HG03571 (cell line): Measurements from ENCODE around the gene FTCD.
"Not testable (repeated sequence)": the region's sequence is repeated elsewhere in the genome, so short reads cannot be mapped to it uniquely, and the experiment has no call there.

Experiments used
- ATAC-seq: cut with Tn5 transposase; IDR thresholded peaks from one replicate; pipeline ENCODE4 v1.9.1; 2021; ENCODE audit not compliant: unreplicated experiment

The FTCD gene

GRCh38 chr21:46113497-46114176 is 41.7 kb downstream of the FTCD start:
- ATAC-seq: no peak

DNA sequence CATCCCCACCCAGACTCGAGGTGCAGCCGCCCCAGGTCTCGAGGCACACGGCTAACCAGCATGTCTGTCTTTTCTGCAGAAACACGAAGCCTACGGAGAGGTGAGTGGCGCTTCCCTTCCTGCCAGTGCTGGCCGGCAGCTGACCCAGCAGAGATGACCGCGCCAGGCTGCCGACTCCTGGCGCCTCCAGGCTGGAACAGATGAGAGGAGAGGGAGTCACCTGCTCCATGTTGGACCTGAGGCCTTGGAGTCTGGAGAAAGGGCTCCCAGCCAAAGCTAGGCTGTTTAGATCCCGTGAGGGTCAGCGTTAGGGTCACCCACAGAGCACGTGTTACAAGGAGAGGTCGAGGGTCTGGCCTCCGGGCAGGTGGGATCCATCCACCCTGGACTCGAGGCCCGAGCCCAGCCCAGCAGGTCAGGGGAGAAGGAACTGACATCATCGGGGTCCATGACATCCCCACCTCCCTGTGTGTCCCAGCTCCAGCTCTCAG is 42.6 kb downstream of the FTCD start:
- no peak for ATAC-seq

DNA sequence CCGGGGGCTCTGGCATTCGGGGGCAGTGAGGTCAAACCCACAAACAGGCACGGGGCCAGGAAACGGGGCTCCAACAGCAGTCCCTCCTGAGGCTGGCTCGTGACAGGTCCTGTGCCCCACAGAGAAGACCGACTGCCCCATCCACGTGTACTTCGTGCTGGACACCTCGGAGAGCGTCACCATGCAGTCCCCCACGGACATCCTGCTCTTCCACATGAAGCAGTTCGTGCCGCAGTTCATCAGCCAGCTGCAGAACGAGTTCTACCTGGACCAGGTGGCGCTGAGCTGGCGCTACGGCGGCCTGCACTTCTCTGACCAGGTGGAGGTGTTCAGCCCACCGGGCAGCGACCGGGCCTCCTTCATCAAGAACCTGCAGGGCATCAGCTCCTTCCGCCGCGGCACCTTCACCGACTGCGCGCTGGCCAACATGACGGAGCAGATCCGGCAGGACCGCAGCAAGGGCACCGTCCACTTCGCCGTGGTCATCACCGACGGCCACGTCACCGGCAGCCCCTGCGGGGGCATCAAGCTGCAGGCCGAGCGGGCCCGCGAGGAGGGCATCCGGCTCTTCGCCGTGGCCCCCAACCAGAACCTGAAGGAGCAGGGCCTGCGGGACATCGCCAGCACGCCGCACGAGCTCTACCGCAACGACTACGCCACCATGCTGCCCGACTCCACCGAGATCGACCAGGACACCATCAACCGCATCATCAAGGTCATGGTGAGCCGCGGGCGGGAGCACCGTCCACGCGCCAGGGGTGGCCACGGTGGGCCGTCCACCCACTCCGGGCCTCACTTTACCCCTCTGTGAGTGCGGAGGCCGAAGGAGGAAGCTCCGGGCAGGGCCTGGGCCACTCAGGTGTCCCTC is 43.3 kb downstream of the FTCD start:
- ATAC-seq: no peak

GRCh38 chr21:46111193-46111571 is 44.2 kb downstream of the FTCD start:
- ATAC-seq: no peak

DNA sequence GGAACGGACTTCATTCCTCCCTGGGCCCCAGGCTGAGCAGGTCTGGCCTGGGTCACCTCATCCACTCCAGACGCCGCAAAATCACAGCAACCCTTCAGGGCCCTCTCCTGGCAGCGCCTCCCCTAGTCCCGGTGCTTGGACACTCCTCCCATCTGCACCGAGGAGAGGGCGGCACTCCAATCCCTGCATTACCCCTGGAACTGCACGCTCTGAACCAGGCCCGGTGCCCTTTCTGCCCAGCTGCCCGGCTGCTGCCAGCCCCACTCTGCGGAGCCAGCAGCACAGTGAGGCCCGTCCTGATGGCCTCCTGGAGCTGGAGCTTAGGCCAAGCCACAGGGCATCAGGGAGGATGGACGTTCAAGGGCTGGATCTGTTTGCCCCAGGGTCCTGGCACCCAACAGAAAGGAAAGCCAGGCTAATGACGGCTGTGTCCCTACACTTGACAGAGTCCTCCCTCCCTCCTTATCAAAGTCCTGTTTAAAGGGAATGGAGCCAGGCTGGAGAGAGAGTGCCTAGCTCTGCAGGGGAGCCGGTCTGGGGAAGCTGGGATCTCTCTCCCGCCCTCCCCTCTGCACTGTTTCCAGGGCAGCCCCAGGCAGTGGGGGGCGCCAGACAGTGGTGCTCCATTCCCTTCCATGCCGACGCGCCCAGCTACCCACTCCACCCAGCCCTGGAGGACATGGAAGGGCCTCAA is 44.7 kb downstream of the FTCD start:
- no peak for ATAC-seq

- no peak for ATAC-seq
Measured at GRCh38 chr21:46109313-46110221, 45.8 kb downstream of the FTCD start.

DNA sequence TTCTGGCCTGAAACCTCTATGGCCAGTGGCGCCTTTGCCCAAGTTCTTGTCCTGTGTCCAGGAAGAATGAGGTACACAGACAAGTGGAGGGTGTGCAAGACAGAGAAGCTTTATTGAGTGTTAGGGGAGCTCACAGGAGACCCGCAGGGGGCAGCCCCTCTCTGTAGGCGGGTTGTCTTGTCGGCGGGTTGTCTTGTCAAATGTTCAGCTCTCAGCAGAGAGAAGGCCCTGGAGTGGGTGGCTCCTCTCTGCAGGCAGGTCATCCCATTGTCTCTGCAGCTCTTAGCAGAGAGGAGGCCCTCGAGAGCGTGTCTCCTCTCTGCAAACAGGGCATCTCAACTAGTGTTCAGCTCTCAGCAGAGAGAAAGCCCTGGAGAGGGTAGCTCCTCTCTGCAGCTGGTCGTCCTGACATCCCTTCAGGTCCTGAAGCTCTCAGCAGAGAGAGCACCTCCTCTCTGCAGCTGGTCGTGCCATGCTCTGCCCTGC is 46.5 kb downstream of the FTCD start:
- no peak for ATAC-seq

DNA sequence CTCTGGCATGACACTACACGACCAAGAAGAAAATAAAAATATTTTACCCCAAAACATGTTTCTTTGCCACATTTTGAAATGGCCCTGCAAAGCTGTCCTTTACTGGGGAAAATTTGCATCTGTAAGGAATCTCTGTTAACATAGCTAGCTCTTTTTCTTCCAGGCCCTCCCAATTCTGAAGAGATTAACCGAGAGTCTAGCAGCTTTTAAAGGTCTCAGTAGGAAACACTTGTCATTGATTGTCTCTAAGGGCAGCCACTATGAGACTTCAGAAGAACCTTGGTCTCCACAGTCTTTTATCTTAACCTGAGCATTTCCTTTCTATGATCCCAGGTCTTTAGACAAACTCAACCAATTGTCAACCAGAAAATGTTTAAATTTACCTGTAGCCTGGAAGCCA is 48.0 kb downstream of the FTCD start:
- ATAC-seq: not testable (repeated sequence)

DNA sequence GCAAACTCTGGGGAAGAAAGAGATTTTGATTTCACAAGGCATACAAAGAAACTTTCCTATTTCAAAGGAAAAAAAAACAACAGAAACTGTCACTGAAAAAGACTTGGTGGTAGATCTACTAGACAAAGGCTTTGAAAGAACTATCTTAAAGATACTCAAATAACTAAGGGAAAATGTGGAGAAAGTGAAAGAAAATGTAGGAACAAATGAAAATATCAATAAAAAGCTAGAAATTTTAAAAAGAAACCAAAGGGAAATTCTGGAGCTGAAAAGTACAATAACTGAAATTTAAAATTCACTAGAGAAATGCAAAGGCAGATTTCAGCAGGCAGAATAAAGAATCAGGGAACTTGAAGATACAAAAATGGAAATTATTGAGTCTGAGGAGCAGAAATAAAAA is 51.3 kb downstream of the FTCD start:
- ATAC-seq: no peak

GRCh38 chr21:46100906-46101305 is 54.5 kb downstream of the FTCD start:
- no peak for ATAC-seq

DNA sequence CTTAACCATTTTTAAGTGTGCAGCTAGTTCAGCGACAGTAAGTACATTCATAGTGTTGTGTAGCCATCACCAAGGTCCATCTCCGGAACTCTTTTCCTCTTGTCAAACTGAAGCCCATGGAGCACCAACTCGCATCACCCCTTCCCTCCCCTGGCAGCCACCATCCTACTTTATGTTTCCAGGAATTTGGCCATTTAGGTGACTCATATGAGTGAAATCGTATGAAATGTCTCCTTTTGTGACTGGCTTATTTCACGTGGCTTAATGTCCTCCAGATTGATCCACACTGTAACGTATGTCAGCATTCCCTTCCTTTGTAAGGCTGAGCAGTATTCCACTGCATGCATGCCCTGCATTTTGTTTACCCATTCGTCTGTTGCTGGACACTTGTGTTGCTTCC is 55.0 kb downstream of the FTCD start:
- no peak for ATAC-seq

DNA sequence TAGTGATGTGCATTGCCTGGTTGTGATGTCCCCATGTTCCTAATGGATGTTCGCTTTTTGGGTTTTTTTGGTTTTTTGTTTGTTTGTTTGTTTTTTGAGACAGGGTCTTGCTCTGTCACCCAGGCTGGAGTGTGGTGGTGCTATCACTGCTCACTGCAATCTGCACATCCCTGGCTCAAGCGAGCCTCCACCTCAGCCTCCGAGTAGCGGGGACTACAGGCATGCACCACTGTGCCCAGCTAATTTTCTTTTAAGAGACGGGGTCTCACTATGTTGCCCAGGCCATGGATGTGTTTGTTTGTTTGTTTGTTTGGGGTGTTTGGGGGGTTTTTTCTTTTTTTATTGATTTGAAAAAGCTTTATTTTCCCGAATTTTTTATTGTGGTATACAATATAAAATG is 55.4 kb downstream of the FTCD start:
- no peak for ATAC-seq

DNA sequence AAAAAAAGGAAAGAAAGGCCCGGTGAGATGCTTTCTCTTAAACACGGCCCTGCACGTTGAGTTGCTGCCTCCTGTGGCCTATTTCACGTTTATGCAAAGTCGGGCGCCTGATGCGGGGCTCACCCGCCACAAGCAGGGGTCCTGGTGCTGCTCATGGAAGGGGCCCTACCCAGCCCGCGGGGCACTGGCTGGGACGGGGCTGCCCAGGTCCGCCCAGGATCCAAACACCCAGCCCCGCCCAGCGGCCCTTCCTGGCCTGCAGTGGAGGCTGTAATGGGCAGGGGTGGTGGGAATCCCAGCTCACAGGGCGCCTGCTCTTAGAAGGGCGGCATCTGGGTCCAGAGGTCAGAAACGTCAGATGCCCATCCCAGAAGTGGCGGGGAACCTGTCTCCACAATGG is 55.9 kb downstream of the FTCD start:
- ATAC-seq: no peak

- no peak for ATAC-seq
Measured at GRCh38 chr21:46098303-46099141, 56.9 kb downstream of the FTCD start.

- ATAC-seq: no peak
Measured at GRCh38 chr21:46097336-46098293, 57.8 kb downstream of the FTCD start, which contains the start of gene COL6A2. COL6A2 (plus strand) TSS chr21:46098112.

GRCh38 chr21:46096596-46097335 is 58.6 kb downstream of the FTCD start:
- ATAC-seq: no peak

DNA sequence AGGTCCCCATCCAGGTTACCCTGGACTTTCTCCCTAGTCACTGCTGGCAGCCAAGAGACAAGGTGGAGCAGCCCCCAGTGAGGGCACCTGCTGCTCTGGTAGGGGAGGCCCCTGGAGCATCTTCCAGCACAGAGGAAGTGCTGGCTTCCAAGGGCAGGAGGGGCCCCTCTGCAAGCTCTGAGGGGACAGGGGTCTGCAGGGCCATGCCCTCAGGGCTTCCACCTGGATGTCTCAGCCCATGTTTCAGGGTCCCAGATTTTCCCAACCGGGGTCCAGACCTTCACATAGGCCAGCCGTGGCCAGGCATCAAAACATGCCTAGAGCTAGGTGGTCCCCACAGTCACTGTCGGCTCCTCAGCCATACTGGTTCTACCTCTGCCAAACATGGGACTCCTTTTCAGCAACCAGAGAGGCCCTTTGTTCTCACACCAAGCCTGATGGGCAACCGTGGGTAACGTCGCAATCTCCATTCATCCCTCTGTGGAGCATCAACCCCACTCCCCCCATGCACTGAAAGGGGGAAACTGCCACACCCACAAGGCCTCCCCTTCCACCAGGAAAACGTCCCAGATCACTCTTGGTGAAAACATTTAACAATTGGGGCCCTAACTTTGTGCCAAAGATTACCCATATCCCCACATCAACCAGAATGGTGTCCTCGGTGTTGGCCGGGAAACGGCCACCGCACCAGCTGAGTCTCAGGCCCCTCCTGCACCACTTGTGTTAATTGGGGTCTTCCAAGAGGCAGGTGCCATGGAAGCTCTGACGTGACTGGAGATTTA is 59.4 kb downstream of the FTCD start:
- ATAC-seq: no peak
